ENCODE results near the gene PTGDR2.

Gene PTGDR2

DNA sequence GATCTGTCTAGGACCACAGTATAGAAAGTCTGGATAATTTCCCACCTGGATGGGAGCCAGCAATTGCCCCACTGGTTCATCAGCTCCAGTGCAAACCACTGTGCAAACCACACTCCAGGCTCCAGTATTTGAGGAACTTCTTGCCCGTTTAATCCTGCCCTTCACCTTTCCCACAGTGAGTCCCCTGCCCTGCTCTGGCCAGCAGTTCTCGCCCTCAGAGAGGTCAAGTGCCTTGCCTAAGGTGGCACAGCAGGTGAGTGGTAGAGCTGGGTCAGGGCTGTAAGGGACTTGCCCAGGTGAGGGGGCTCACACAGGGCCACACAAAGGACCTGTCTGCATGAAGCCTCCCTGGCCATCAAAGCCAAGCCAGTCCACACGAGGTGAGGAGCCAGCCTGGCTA, 46.5 kb downstream of the PTGDR2 start:
- no peaks in the 10 kb centered on the region for H3K9me3 ChIP-seq (ENCODE audit: insufficient read depth, low read length)
- H3K4me3 ChIP-seq (ENCODE audit: insufficient read depth, low read length, poor library complexity, severe bottlenecking), result no peak overlapping the region
- H3K27me3 ChIP-seq (ENCODE audit: low read length), result no peaks in the 10 kb centered on the region
- H3K9me2 ChIP-seq (replicated peaks; ENCODE audit: insufficient read depth, low read length), result no peaks in the 10 kb centered on the region
- no peak overlapping the region for H3K9ac ChIP-seq (ENCODE audit: low read length)
- H3K36me3 ChIP-seq (ENCODE audit: low read length), result no peaks in the 10 kb centered on the region
- H4K20me1 ChIP-seq (ENCODE audit: low read depth, low read length), result no peaks in the 10 kb centered on the region
- H3F3A ChIP-seq (ENCODE audit: insufficient read depth), result no peaks in the 10 kb centered on the region
- no peak for TF ChIP-seq EZH2phosphoT487 (conservative IDR thresholded peaks at IDR 0.05; ENCODE audit: low read length)
- no peak overlapping the region for H3K27ac ChIP-seq (ENCODE audit: low read depth, low read length)
- no peak overlapping the region for H2AFZ ChIP-seq (ENCODE audit: low read depth, low read length, severe bottlenecking)
- no peaks in the 10 kb centered on the region for H3K79me2 ChIP-seq (ENCODE audit: insufficient read depth, low read length)
- no peak overlapping the region for H3K4me2 ChIP-seq (ENCODE audit: low read depth, low read length, poor library complexity, severe bottlenecking)

DNA sequence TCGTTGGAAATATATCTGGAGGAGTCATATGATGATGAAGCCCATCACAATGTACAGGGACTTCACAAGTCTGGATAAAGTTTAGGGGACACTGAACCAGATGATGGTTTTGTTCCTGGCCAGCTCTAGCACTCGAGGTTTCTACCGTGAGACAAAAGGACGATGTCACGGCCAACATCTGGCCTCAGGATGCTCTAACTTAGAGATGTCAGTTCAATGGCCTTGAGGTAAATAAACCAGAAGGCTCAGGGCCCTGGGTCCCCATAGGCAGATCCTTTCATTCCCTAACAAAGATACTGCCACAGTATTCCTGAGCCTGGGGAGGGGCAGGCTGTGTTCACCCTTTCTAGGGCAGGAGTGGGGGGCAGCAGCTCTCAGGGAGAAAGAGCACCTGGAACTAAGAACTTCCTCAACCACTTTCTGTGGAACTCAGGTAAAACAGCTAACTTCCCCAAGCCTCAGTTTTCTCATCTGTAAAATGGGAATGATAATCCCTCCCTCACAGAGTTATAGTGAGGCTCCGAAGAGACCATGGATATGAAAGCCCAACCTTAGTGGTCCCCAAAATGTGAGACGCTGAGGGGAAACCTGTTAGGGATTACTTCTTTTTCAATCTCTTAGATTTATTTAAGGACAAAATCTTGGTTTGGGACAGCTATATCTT, 52.3 kb downstream of the PTGDR2 start:
- H3K27ac ChIP-seq (ENCODE audit: low read depth, low read length), result no peak overlapping the region
- no peaks in the 10 kb centered on the region for H3F3A ChIP-seq (ENCODE audit: insufficient read depth)
- no peak overlapping the region for H2AFZ ChIP-seq (ENCODE audit: low read depth, low read length, severe bottlenecking)
- H3K4me2 ChIP-seq (ENCODE audit: low read depth, low read length, poor library complexity, severe bottlenecking), result no peak overlapping the region
- no peak overlapping the region for H3K4me3 ChIP-seq (ENCODE audit: insufficient read depth, low read length, poor library complexity, severe bottlenecking)
- H3K27me3 ChIP-seq (ENCODE audit: low read length), result no peaks in the 10 kb centered on the region
- no peaks in the 10 kb centered on the region for H4K20me1 ChIP-seq (ENCODE audit: low read depth, low read length)
- H3K9me3 ChIP-seq (ENCODE audit: insufficient read depth, low read length), result no peaks in the 10 kb centered on the region
- H3K79me2 ChIP-seq (ENCODE audit: insufficient read depth, low read length), result no peaks in the 10 kb centered on the region
- H3K9ac ChIP-seq (ENCODE audit: low read length), result no peak overlapping the region
- no peaks in the 10 kb centered on the region for H3K36me3 ChIP-seq (ENCODE audit: low read length)
- H3K9me2 ChIP-seq (replicated peaks; ENCODE audit: insufficient read depth, low read length), result no peaks in the 10 kb centered on the region
- no peak for TF ChIP-seq EZH2phosphoT487 (conservative IDR thresholded peaks at IDR 0.05; ENCODE audit: low read length)
- TF ChIP-seq, protein P1, sequence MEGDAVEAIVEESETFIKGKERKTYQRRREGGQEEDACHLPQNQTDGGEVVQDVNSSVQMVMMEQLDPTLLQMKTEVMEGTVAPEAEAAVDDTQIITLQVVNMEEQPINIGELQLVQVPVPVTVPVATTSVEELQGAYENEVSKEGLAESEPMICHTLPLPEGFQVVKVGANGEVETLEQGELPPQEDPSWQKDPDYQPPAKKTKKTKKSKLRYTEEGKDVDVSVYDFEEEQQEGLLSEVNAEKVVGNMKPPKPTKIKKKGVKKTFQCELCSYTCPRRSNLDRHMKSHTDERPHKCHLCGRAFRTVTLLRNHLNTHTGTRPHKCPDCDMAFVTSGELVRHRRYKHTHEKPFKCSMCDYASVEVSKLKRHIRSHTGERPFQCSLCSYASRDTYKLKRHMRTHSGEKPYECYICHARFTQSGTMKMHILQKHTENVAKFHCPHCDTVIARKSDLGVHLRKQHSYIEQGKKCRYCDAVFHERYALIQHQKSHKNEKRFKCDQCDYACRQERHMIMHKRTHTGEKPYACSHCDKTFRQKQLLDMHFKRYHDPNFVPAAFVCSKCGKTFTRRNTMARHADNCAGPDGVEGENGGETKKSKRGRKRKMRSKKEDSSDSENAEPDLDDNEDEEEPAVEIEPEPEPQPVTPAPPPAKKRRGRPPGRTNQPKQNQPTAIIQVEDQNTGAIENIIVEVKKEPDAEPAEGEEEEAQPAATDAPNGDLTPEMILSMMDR (IDR thresholded peaks at IDR 0.05; ENCODE audit: insufficient read depth, low read length, poor library complexity, severe bottlenecking), result no peak

DNA sequence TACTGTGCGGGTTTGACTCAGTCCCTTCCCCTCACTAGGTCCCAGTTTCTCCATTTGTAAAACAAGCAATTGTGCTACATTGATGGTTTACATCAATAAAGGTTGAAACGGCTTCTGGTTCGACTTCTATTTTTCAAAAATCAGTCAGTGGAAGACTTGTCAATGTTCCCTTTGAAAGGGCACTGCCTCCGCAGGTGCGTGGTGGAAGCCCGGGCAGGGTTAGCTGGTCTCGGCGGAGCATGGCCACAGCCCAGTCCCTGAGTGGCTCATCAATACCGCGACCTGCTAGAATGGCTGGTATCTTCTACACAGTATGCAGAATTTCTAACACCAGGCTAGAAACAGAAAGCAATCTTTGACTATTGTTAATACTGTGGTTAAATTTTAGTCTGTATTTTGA, 54.6 kb downstream of the PTGDR2 start:
- Histone ChIP-seq H2AFZ (ENCODE audit: low read depth, low read length, severe bottlenecking) (no peak overlapping the region), H3K27ac (ENCODE audit: low read depth, low read length) (no peak overlapping the region), H3K27me3 (ENCODE audit: low read length) (no peaks in the 10 kb centered on the region), H4K20me1 (ENCODE audit: low read depth, low read length) (no peaks in the 10 kb centered on the region), H3K4me3 (ENCODE audit: insufficient read depth, low read length, poor library complexity, severe bottlenecking) (no peak overlapping the region), H3K36me3 (ENCODE audit: low read length) (no peaks in the 10 kb centered on the region), H3K4me2 (ENCODE audit: low read depth, low read length, poor library complexity, severe bottlenecking) (no peak overlapping the region), H3K79me2 (ENCODE audit: insufficient read depth, low read length) (no peaks in the 10 kb centered on the region), H3K9me2 (replicated peaks; ENCODE audit: insufficient read depth, low read length) (no peaks in the 10 kb centered on the region), H3K9ac (ENCODE audit: low read length) (no peak overlapping the region), H3K9me3 (ENCODE audit: insufficient read depth, low read length) (no peaks in the 10 kb centered on the region), H3F3A (ENCODE audit: insufficient read depth) (no peaks in the 10 kb centered on the region)
- TF ChIP-seq, protein P1 (IDR thresholded peaks at IDR 0.05; ENCODE audit: insufficient read depth, low read length, poor library complexity, severe bottlenecking), result no peak
- TF ChIP-seq EZH2phosphoT487 (conservative IDR thresholded peaks at IDR 0.05; ENCODE audit: low read length), result no peak

Data from SU-DHL-6 (cell line).